ENCODE data around the gene LYZL6.

LYZL6 gene

GRCh38 chr17:35981908-35982330, 38.4 kb upstream of the LYZL6 start:
- no peaks in the 10 kb centered on the region for H3K4me1 Mint-ChIP-seq
- peaks cover 9% of the 10 kb centered on the region for H3K27me3 Mint-ChIP-seq (ENCODE audit: low read depth, poor library complexity)
- no peak for TF ChIP-seq CTCF (IDR thresholded peaks at IDR 0.05)
- no peaks in the 10 kb centered on the region for H3K9me3 Mint-ChIP-seq
- no peak overlapping the region for H3K27ac Mint-ChIP-seq
- H3K36me3 Mint-ChIP-seq (ENCODE audit: low read depth): no peaks in the 10 kb centered on the region
- no peak for DNase-seq
- H3K4me3 Mint-ChIP-seq: no peak overlapping the region

- Mint-ChIP-seq H3K27ac (no peak within 1 kb of the TSS), H3K4me3 (no peak within 1 kb of the TSS), H3K9me3 (no peaks in the 10 kb centered on the region), H3K4me1 (peaks cover 5% of the 10 kb centered on the region), H3K36me3 (ENCODE audit: low read depth) (no peaks in the 10 kb centered on the region), H3K27me3 (ENCODE audit: low read depth, poor library complexity) (peaks cover 9% of the 10 kb centered on the region)
- no peak for DNase-seq
- TF ChIP-seq CTCF (IDR thresholded peaks at IDR 0.05): no peak
Observed at GRCh38 chr17:35981246-35981645, 37.7 kb upstream of the LYZL6 start, which contains the start of gene CCL16. Gene CCL16 (minus strand): TSS chr17:35981497. CDS start chr17:35981420, 77 bp downstream.

GRCh38 chr17:35978346-35978745, 34.8 kb upstream of the LYZL6 start:
- Mint-ChIP-seq H3K36me3 (ENCODE audit: low read depth) (no peaks in the 10 kb centered on the region), H3K27me3 (ENCODE audit: low read depth, poor library complexity) (no peaks in the 10 kb centered on the region), H3K4me3 (no peak overlapping the region), H3K9me3 (no peaks in the 10 kb centered on the region), H3K4me1 (peaks cover 13% of the 10 kb centered on the region), H3K27ac (no peak overlapping the region)
- no peak for DNase-seq
- TF ChIP-seq CTCF (IDR thresholded peaks at IDR 0.05): no peak

- Mint-ChIP-seq H3K27me3 (ENCODE audit: low read depth, poor library complexity) (no peaks in the 10 kb centered on the region), H3K27ac (no peak overlapping the region), H3K36me3 (ENCODE audit: low read depth) (no peaks in the 10 kb centered on the region), H3K9me3 (no peaks in the 10 kb centered on the region), H3K4me1 (peaks cover 20% of the 10 kb centered on the region), H3K4me3 (no peak overlapping the region)
- TF ChIP-seq CTCF (IDR thresholded peaks at IDR 0.05): no peak
- no peak for DNase-seq
Observed at GRCh38 chr17:35977509-35977908, 34.0 kb upstream of the LYZL6 start.

- Mint-ChIP-seq H3K27me3 (ENCODE audit: low read depth, poor library complexity) (no peaks in the 10 kb centered on the region), H3K27ac (peak overlapping the region; percentile 65), H3K4me1 (peaks cover 31% of the 10 kb centered on the region), H3K4me3 (no peak overlapping the region), H3K9me3 (no peaks in the 10 kb centered on the region), H3K36me3 (ENCODE audit: low read depth) (no peaks in the 10 kb centered on the region)
- no peak for TF ChIP-seq CTCF (IDR thresholded peaks at IDR 0.05)
- no peak for DNase-seq
Observed at GRCh38 chr17:35973333-35974260, 30.1 kb upstream of the LYZL6 start.

GRCh38 chr17:35972945-35973332, 29.4 kb upstream of the LYZL6 start:
- H3K4me1 Mint-ChIP-seq: peaks cover 31% of the 10 kb centered on the region
- no peak for TF ChIP-seq CTCF (IDR thresholded peaks at IDR 0.05)
- H3K27ac Mint-ChIP-seq: no peak overlapping the region
- H3K36me3 Mint-ChIP-seq (ENCODE audit: low read depth): no peaks in the 10 kb centered on the region
- no peak overlapping the region for H3K4me3 Mint-ChIP-seq
- H3K9me3 Mint-ChIP-seq: no peaks in the 10 kb centered on the region
- no peak for DNase-seq
- no peaks in the 10 kb centered on the region for H3K27me3 Mint-ChIP-seq (ENCODE audit: low read depth, poor library complexity)
